Keratinocyte (primary cell): Measurements from ENCODE around the gene KIF25. TPM values are rescaled to one million over a fixed set of nuclear protein-coding genes. Genes with fewer than 3 reads are reported as not detected.

Source experiments
- DNase-seq: peaks from one replicate; pipeline ENCODE4 v3.0.0-alpha.2; 2011; ENCODE audit warnings: low read depth, missing footprints, low spot score
- FAIRE-seq: peaks from 2 replicates; lab custom pipeline; 2011; peaks lifted over from hg19 to GRCh38; lab: Jason Lieb, UNC
- H2AFZ ChIP-seq: 2 replicates; pipeline ENCODE4 v1.6.0; 2012; ENCODE audit warnings: low read length, control low read depth, inconsistent platforms; ENCODE audit not compliant: control insufficient read depth
- H3K27ac ChIP-seq: 2 replicates; pipeline ENCODE4 v1.5.1; 2011; ENCODE audit warnings: low read length; ENCODE audit not compliant: control insufficient read depth, insufficient read depth
- H3K27me3 ChIP-seq: 3 replicates; pipeline ENCODE4 v1.6.0; 2011; ENCODE audit warnings: low read length; ENCODE audit not compliant: control insufficient read depth, insufficient read depth; ENCODE audit errors: extremely low read depth
- H3K36me3 ChIP-seq, 2 experiments: 2 replicates in 1 of 2; 3 replicates in 1 of 2; pipeline ENCODE4 v1.5.1; 2011; ENCODE audit warnings: low read length in 2 of 2, mild to moderate bottlenecking in 1 of 2; ENCODE audit not compliant: control insufficient read depth in 2 of 2, insufficient read depth in 2 of 2; ENCODE audit errors: extremely low read depth in 1 of 2
- H3K4me1 ChIP-seq: 3 replicates; pipeline ENCODE4 v1.5.1; 2011; ENCODE audit warnings: low read length; ENCODE audit not compliant: control insufficient read depth, insufficient read depth; ENCODE audit errors: extremely low read depth
- H3K4me2 ChIP-seq: 3 replicates; pipeline ENCODE4 v1.6.0; 2011; ENCODE audit warnings: low read depth, low read length; ENCODE audit not compliant: control insufficient read depth, insufficient read depth; ENCODE audit errors: extremely low read depth
- H3K4me3 ChIP-seq, 3 experiments: fragments of 200-600 bp in 1 of 3; sonication (generic) in 1 of 3; 2 replicates in 2 of 3; 3 replicates in 1 of 3; pipeline ENCODE4 v1.5.1; 2011 to 2016; ENCODE audit warnings: low read length in 3 of 3, mild to moderate bottlenecking in 3 of 3, control low read depth in 2 of 3, inconsistent platforms in 1 of 3, low read depth in 1 of 3, mixed read lengths in 1 of 3, mixed run types in 1 of 3, moderate library complexity in 1 of 3; ENCODE audit not compliant: control insufficient read depth in 2 of 3, insufficient read depth in 2 of 3; ENCODE audit errors: extremely low read depth in 1 of 3
- H3K79me2 ChIP-seq: 2 replicates; pipeline ENCODE4 v1.6.0; 2012; ENCODE audit warnings: low read length; ENCODE audit not compliant: control insufficient read depth, insufficient read depth
- H3K9ac ChIP-seq: 3 replicates; pipeline ENCODE4 v1.6.0; 2011; ENCODE audit warnings: low read length; ENCODE audit not compliant: control insufficient read depth, insufficient read depth; ENCODE audit errors: extremely low read depth
- H3K9me1 ChIP-seq: 3 replicates; pipeline ENCODE4 v1.6.0; 2011; ENCODE audit warnings: low read length; ENCODE audit not compliant: control insufficient read depth, insufficient read depth; ENCODE audit errors: extremely low read depth
- H3K9me3 ChIP-seq: 2 replicates; pipeline ENCODE4 v1.5.1; 2012; ENCODE audit warnings: low read depth, low read length; ENCODE audit not compliant: control insufficient read depth
- H4K20me1 ChIP-seq: 3 replicates; pipeline ENCODE4 v1.6.0; 2011; ENCODE audit warnings: low read length; ENCODE audit not compliant: control insufficient read depth, insufficient read depth; ENCODE audit errors: extremely low read depth
- CTCF ChIP-seq, 3 experiments: IDR thresholded peaks in 1 of 3; conservative IDR thresholded peaks in 1 of 3; optimal IDR thresholded peaks in 1 of 3; 2 replicates in 2 of 3; 3 replicates in 1 of 3; pipeline versions ENCODE3 to v1.5.1; 2011; ENCODE audit warnings: low read length in 3 of 3, mild to moderate bottlenecking in 3 of 3, moderate library complexity in 2 of 3, control low read depth in 1 of 3, inconsistent platforms in 1 of 3; ENCODE audit not compliant: insufficient read depth in 2 of 3; ENCODE audit errors: extremely low read depth in 1 of 3
- EZH2 ChIP-seq: IDR thresholded peaks from one replicate; pipeline ENCODE4 v1.6.1; 2012; ENCODE audit warnings: inconsistent platforms, mild to moderate bottlenecking, low read length, moderate library complexity
- dilution Hi-C: fragments of 300-500 bp; cut with MboI; formaldehyde crosslinking; loops from one replicate; pipeline ENCODE4 v1.7.0; 2020; ENCODE audit warnings: low sequenced_read_pairs; ENCODE audit not compliant: extremely low pct_ligation_motif_present
- polyA plus RNA-seq, 5 experiments: library from polyadenylated mRNA; depleted of rRNA in 3 of 5; stranded (reverse) in 3 of 5; stranded (forward) in 1 of 5; unstranded in 1 of 5; fragments of >200 nt; gene quantifications; 1 replicate in 1 of 5; 2 replicates in 3 of 5; 3 replicates in 1 of 5; pipeline versions ENCODE4 v1.2.1 to v1.2.3, GENCODE V29; 2011 to 2012; ENCODE audit warnings: missing spikeins in 2 of 5, low read depth in 1 of 5, low replicate concordance in 1 of 5

The KIF25 gene
- polyA plus RNA-seq, 1 donor (not counting 4 experiments of a cell fraction or from before 2014, with no cell fraction given): not detected

- no peak overlapping the region for H3K9ac ChIP-seq
- H3K27me3 ChIP-seq: peaks cover 12% of the 10 kb centered on the region
Measured at GRCh38 chr6:168072730-168073129, 75.3 kb downstream of the KIF25 start.

GRCh38 chr6:168073937-168074730 lies 76.7 kb downstream of the KIF25 start:
- H3K27me3 ChIP-seq: peaks cover 12% of the 10 kb centered on the region
- no peak for FAIRE-seq
- dilution Hi-C loops: no loop called here

More at GRCh38 chr6:168072730-168073129, 75.3 kb downstream of the KIF25 start:
- Histone ChIP-seq H3K9me1 (no peaks in the 10 kb centered on the region), H4K20me1 (no peaks in the 10 kb centered on the region), H3K4me3 (no peak overlapping the region), H3K27ac (no peak overlapping the region), H3K9me3 (peaks cover 6% of the 10 kb centered on the region), H3K4me1 (no peaks in the 10 kb centered on the region), H2AFZ (no peak overlapping the region), H3K36me3 (no peaks in the 10 kb centered on the region), H3K4me2 (no peak overlapping the region), H3K79me2 (no peaks in the 10 kb centered on the region)
- FAIRE-seq: no peak
- DNase-seq: no peak
- dilution Hi-C loops: no loop called here
- TF ChIP-seq CTCF (optimal IDR thresholded peaks at IDR 0.05 in 1 of 3, IDR thresholded peaks at IDR 0.05 in 1 of 3, conservative IDR thresholded peaks at IDR 0.05 in 1 of 3; ENCODE audit: extremely low read depth in 1 of 3, insufficient read depth in 2 of 3, low read length in 3 of 3) (no peak), EZH2 (no peak)

More at GRCh38 chr6:168073937-168074730, 76.7 kb downstream of the KIF25 start:
- Histone ChIP-seq H3K9me3 (peaks cover 6% of the 10 kb centered on the region), H4K20me1 (no peaks in the 10 kb centered on the region), H3K36me3 (no peaks in the 10 kb centered on the region), H3K4me3 (no peak overlapping the region), H3K4me2 (no peak overlapping the region), H2AFZ (no peak overlapping the region), H3K79me2 (no peaks in the 10 kb centered on the region), H3K9ac (no peak overlapping the region), H3K4me1 (no peaks in the 10 kb centered on the region), H3K9me1 (no peaks in the 10 kb centered on the region), H3K27ac (no peak overlapping the region)
- TF ChIP-seq EZH2 (no peak), CTCF (optimal IDR thresholded peaks at IDR 0.05 in 1 of 3, IDR thresholded peaks at IDR 0.05 in 1 of 3, conservative IDR thresholded peaks at IDR 0.05 in 1 of 3; ENCODE audit: extremely low read depth in 1 of 3, insufficient read depth in 2 of 3, low read length in 3 of 3) (no peak)
- DNase-seq: no peak
